Measurements from ENCODE around the gene GLIS2. TPM values are rescaled to one million over a fixed set of nuclear protein-coding genes. Genes with fewer than 3 reads are reported as not detected.

The GLIS2 gene
- total RNA-seq, 2 experiments from 2014 or later: not detected

GRCh38 chr16:4385789-4386450 is 70.1 kb downstream of the GLIS2 start:
- peak overlapping the region; percentile 35 for H3K4me3 Mint-ChIP-seq
- intact Hi-C loops (cut with DNase I, micrococcal nuclease): loop anchor here in 1 of 2 experiments (2.0 kb wide), 1 partner anchor 13 kb away; no protein-coding TSS in a partner anchor
- DNase-seq: no peak

GRCh38 chr16:4386451-4386805 is 70.6 kb downstream of the GLIS2 start:
- H3K36me3 Mint-ChIP-seq (ENCODE audit: low read depth): peaks cover 90% of the 10 kb centered on the region
- no peak for DNase-seq
- H3K4me3 Mint-ChIP-seq: no peak overlapping the region
- no peaks in the 10 kb centered on the region for H3K27me3 Mint-ChIP-seq
- H3K4me1 ChIP-seq (ENCODE audit: insufficient read depth, low read length): peaks cover 6% of the 10 kb centered on the region
- CTCF ChIA-PET: no interaction called here
- no peak for TF ChIP-seq CTCF (IDR thresholded peaks at IDR 0.05)
- POLR2A ChIA-PET: no interaction called here
- H3K4me3 ChIP-seq (ENCODE audit: low read length): no peak overlapping the region
- intact Hi-C loops (cut with DNase I, micrococcal nuclease): loop anchor here in 1 of 2 experiments (2.0 kb wide), 1 partner anchor 14 kb away; no protein-coding TSS in a partner anchor
- no peaks in the 10 kb centered on the region for H3K9me3 ChIP-seq (ENCODE audit: control insufficient read depth in 1 of 2, insufficient read depth in 1 of 2, low read length in 2 of 2)
- peak overlapping the region; percentile 80 for H3K27ac Mint-ChIP-seq
- peaks cover 95% of the 10 kb centered on the region for H3K36me3 ChIP-seq (ENCODE audit: insufficient read depth, low read length)
- no peaks in the 10 kb centered on the region for H3K27me3 ChIP-seq (ENCODE audit: control insufficient read depth in 1 of 2, insufficient read depth in 2 of 2, low read length in 2 of 2)
- no peak overlapping the region for H3K27ac ChIP-seq (ENCODE audit: low read depth in 1 of 2, low read length in 2 of 2)
- H3K9me3 Mint-ChIP-seq: no peaks in the 10 kb centered on the region
- no peaks in the 10 kb centered on the region for H3K4me1 Mint-ChIP-seq (ENCODE audit: low read depth)
- no peak for ATAC-seq (ENCODE audit: poor library complexity)

More at GRCh38 chr16:4385789-4386450, 70.1 kb downstream of the GLIS2 start:
- Histone ChIP-seq H3K4me3 (ENCODE audit: low read length) (no peak overlapping the region), H3K4me1 (ENCODE audit: insufficient read depth, low read length) (peaks cover 6% of the 10 kb centered on the region), H3K27ac (ENCODE audit: low read depth in 1 of 2, low read length in 2 of 2) (no peak overlapping the region), H3K36me3 (ENCODE audit: insufficient read depth, low read length) (peaks cover 95% of the 10 kb centered on the region), H3K27me3 (ENCODE audit: control insufficient read depth in 1 of 2, insufficient read depth in 2 of 2, low read length in 2 of 2) (no peaks in the 10 kb centered on the region), H3K9me3 (ENCODE audit: control insufficient read depth in 1 of 2, insufficient read depth in 1 of 2, low read length in 2 of 2) (no peaks in the 10 kb centered on the region)
- ChIA-PET POLR2A (no interaction called here), CTCF (no interaction called here)
- ATAC-seq (ENCODE audit: poor library complexity): no peak
- no peaks in the 10 kb centered on the region for H3K9me3 Mint-ChIP-seq
- TF ChIP-seq CTCF (IDR thresholded peaks at IDR 0.05): no peak
- H3K36me3 Mint-ChIP-seq (ENCODE audit: low read depth): peaks cover 87% of the 10 kb centered on the region
- peak overlapping the region; percentile 80 for H3K27ac Mint-ChIP-seq
- no peaks in the 10 kb centered on the region for H3K27me3 Mint-ChIP-seq
- H3K4me1 Mint-ChIP-seq (ENCODE audit: low read depth): no peaks in the 10 kb centered on the region

GRCh38 chr16:4386951-4387565 is 71.2 kb downstream of the GLIS2 start:
- no peak overlapping the region for H3K27ac ChIP-seq (ENCODE audit: low read depth in 1 of 2, low read length in 2 of 2)
- no peaks in the 10 kb centered on the region for H3K9me3 ChIP-seq (ENCODE audit: control insufficient read depth in 1 of 2, insufficient read depth in 1 of 2, low read length in 2 of 2)
- H3K4me1 Mint-ChIP-seq (ENCODE audit: low read depth): no peaks in the 10 kb centered on the region
- H3K4me3 Mint-ChIP-seq: peak overlapping the region; percentile 38
- peaks cover 95% of the 10 kb centered on the region for H3K36me3 ChIP-seq (ENCODE audit: insufficient read depth, low read length)
- no peak for ATAC-seq (ENCODE audit: poor library complexity)
- peaks cover 91% of the 10 kb centered on the region for H3K36me3 Mint-ChIP-seq (ENCODE audit: low read depth)
- no peak for DNase-seq
- TF ChIP-seq CTCF (IDR thresholded peaks at IDR 0.05): no peak
- POLR2A ChIA-PET: interaction anchor here (0.6 kb wide), 1 partner anchor 243 kb away, joined by 3 read pairs; no protein-coding TSS in a partner anchor
- H3K27me3 ChIP-seq (ENCODE audit: control insufficient read depth in 1 of 2, insufficient read depth in 2 of 2, low read length in 2 of 2): no peaks in the 10 kb centered on the region
- no peak overlapping the region for H3K4me3 ChIP-seq (ENCODE audit: low read length)
- intact Hi-C loops (cut with DNase I, micrococcal nuclease): loop anchor here in 1 of 2 experiments (2.0 kb wide), 1 partner anchor 14 kb away; no protein-coding TSS in a partner anchor
- CTCF ChIA-PET: no interaction called here
- H3K27ac Mint-ChIP-seq: peak overlapping the region; percentile 80
- no peaks in the 10 kb centered on the region for H3K9me3 Mint-ChIP-seq
- no peaks in the 10 kb centered on the region for H3K27me3 Mint-ChIP-seq
- peaks cover 11% of the 10 kb centered on the region for H3K4me1 ChIP-seq (ENCODE audit: insufficient read depth, low read length)

Measured in CD4-positive, alpha-beta T cell (primary cell).